Measurements from ENCODE around the gene DTWD2. TPM values are rescaled to one million over a fixed set of nuclear protein-coding genes. Genes with fewer than 3 reads are reported as not detected.

DTWD2 gene
- polyA plus RNA-seq, 1 of the 3 experiments (the other 2 are of a cell fraction) = 2.5 TPM

GRCh38 chr5:118968925-118969375, 19.4 kb downstream of the DTWD2 start:
- ChIA-PET CTCF (interaction anchor here (2.3 to 3.9 kb wide), 2 partner anchors 12 to 19 kb away, joined by 9 to 13 read pairs; partner anchors contain the start of gene DTWD2), POLR2A (no interaction called here)
- Histone ChIP-seq H3K9me3 (no peaks in the 10 kb centered on the region), H3K36me3 (replicated peaks in 1 of 2; ENCODE audit: control insufficient read depth in 1 of 2, insufficient read depth in 2 of 2, low read length in 1 of 2) (no peaks in the 10 kb centered on the region), H3K4me3 (ENCODE audit: low read depth in 2 of 2, low read length in 1 of 2) (no peak overlapping the region), H3K4me1 (ENCODE audit: control insufficient read depth in 1 of 2, insufficient read depth in 2 of 2, low read depth in 1 of 2, low read length in 1 of 2) (no peaks in the 10 kb centered on the region; a peak in 1 of 4 replicates), H3F3A (replicated peaks; ENCODE audit: insufficient read depth) (no peaks in the 10 kb centered on the region), H3K9ac (no peak overlapping the region), H3K9me2 (no peaks in the 10 kb centered on the region), H3K4me2 (no peak overlapping the region), H4K20me1 (ENCODE audit: insufficient read depth) (no peaks in the 10 kb centered on the region), H2AFZ (ENCODE audit: low read depth) (no peak overlapping the region), H3K27ac (ENCODE audit: low read depth in 2 of 2, low read length in 1 of 2) (no peak overlapping the region), H3K79me2 (ENCODE audit: insufficient read depth) (no peaks in the 10 kb centered on the region), H3K27me3 (ENCODE audit: insufficient read depth) (no peaks in the 10 kb centered on the region)
- TF ChIP-seq FOXJ3 (CRISPR knock-in tag; IDR thresholded peaks at IDR 0.05) = no peak
- no peak for TF ChIP-seq RFX5 (IDR thresholded peaks at IDR 0.05; ENCODE audit: low read length)
- TF ChIP-seq ELF1 (IDR thresholded peaks at IDR 0.05) = no peak
- TF ChIP-seq ZBTB33 (IDR thresholded peaks at IDR 0.05; ENCODE audit: borderline replicate concordance, low read depth) = no peak
- TF ChIP-seq EP300 (IDR thresholded peaks at IDR 0.05; ENCODE audit: borderline replicate concordance in 1 of 2, low read depth in 1 of 2, low read length in 1 of 2) = no peak
- no peak for TF ChIP-seq RCOR1 (IDR thresholded peaks at IDR 0.05; ENCODE audit: low read length)
- no peak for TF ChIP-seq USF2 (IDR thresholded peaks at IDR 0.05; ENCODE audit: borderline replicate concordance, low read depth, low read length)
- TF ChIP-seq SMC3 (IDR thresholded peaks at IDR 0.05; ENCODE audit: low read depth, low read length) = no peak
- no peak for TF ChIP-seq PBX3 (IDR thresholded peaks at IDR 0.05)
- no peak for TF ChIP-seq RXRA (IDR thresholded peaks at IDR 0.05; ENCODE audit: borderline replicate concordance, low read depth)
- TF ChIP-seq FOSL2 (IDR thresholded peaks at IDR 0.05; ENCODE audit: borderline replicate concordance, low read depth) = no peak
- TF ChIP-seq POLR2AphosphoS5 (IDR thresholded peaks at IDR 0.05; ENCODE audit: low read depth, low read length) = no peak
- no peak for TF ChIP-seq REST (IDR thresholded peaks at IDR 0.05; ENCODE audit: low read depth, low read length)
- no peak for TF ChIP-seq NFIC (IDR thresholded peaks at IDR 0.05; ENCODE audit: borderline replicate concordance)
- TF ChIP-seq TCF12 (IDR thresholded peaks at IDR 0.05) = no peak
- TF ChIP-seq CTCF (IDR thresholded peaks at IDR 0.05) = no peak
- no peak for TF ChIP-seq TAF1 (IDR thresholded peaks at IDR 0.05; ENCODE audit: borderline replicate concordance, low read depth, low read length)
- TF ChIP-seq MAX (IDR thresholded peaks at IDR 0.05; ENCODE audit: low read depth) = no peak
- WGBS (ENCODE audit: low lambda C conversion rate) = 53% methylated on average over 2 of the region's 4 CpGs
- DNase-seq = no peak

Data from SK-N-SH (cell line).